WTC11 (cell line): Measurements from ENCODE around the gene SNRNP70.

Source experiments
- ATF1 ChIP-seq: sonication (generic); formaldehyde crosslinking; IDR thresholded peaks from 2 replicates; pipeline ENCODE4 v1.8.1; 2023; ENCODE audit warnings: mild to moderate bottlenecking, moderate library complexity, missing genetic modification reagents
- EMX1 ChIP-seq: fragments of 250-450 bp; sonication (Bioruptor Pico); IDR thresholded peaks from 2 replicates; pipeline ENCODE4 v1.8.0; 2021; ENCODE audit warnings: mild to moderate bottlenecking
- NFE2L1 ChIP-seq: sonication (generic); formaldehyde crosslinking; IDR thresholded peaks from 2 replicates; pipeline ENCODE4 v1.8.1; 2023; ENCODE audit warnings: missing genetic modification reagents
- RELA ChIP-seq: sonication (generic); formaldehyde crosslinking; IDR thresholded peaks from 2 replicates; pipeline ENCODE4 v1.8.1; 2022; ENCODE audit warnings: missing genetic modification reagents, mild to moderate bottlenecking, borderline replicate concordance
- TF ChIP-seq, protein P1 (sequence below): fragments of 200-600 bp; IDR thresholded peaks from 2 replicates; pipeline ENCODE4 v1.8.0; 2022; ENCODE audit warnings: antibody characterized with exemption

DNA sequence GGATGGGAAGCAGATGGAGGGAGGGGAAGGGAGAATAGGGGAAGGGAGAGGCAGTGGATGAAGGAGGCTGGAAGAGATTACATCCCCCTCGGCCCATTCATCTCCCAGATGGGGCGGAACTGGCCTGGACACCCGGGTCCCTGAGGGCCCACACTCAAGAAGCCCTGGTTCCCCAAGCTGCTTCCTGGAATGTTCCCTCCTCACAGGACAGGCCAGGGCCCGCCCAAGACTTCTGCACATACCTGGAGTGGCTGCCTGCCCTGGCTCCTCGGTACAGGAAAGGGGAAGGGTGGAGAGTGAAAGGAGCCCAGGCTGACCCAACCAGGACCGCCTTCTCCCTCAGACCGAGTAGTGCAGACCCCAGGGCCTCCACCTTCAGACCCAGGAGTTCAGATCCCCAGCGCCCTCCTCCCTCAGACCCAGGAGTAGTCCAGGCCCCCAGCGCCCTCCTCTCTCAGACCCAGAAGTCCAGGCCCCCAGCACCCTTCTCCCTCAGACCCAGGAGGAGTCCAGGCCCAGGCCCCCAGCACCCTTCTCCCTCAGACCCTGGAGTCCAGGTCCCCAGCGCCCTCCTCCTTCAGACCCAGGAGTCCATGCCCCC is 21.1 kb upstream of the SNRNP70 start:
- TF ChIP-seq NFE2L1 (CRISPR knock-in tag) (no peak), EMX1 (no peak), ATF1 (CRISPR knock-in tag) (no peak), RELA (CRISPR knock-in tag) (no peak)
- TF ChIP-seq, protein P1, sequence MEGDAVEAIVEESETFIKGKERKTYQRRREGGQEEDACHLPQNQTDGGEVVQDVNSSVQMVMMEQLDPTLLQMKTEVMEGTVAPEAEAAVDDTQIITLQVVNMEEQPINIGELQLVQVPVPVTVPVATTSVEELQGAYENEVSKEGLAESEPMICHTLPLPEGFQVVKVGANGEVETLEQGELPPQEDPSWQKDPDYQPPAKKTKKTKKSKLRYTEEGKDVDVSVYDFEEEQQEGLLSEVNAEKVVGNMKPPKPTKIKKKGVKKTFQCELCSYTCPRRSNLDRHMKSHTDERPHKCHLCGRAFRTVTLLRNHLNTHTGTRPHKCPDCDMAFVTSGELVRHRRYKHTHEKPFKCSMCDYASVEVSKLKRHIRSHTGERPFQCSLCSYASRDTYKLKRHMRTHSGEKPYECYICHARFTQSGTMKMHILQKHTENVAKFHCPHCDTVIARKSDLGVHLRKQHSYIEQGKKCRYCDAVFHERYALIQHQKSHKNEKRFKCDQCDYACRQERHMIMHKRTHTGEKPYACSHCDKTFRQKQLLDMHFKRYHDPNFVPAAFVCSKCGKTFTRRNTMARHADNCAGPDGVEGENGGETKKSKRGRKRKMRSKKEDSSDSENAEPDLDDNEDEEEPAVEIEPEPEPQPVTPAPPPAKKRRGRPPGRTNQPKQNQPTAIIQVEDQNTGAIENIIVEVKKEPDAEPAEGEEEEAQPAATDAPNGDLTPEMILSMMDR = no peak
